Type B pancreatic cell (in vitro differentiated cells): ENCODE measurements around the gene PWWP2B. TPM values are rescaled to one million over a fixed set of nuclear protein-coding genes. Genes with fewer than 3 reads are reported as not detected.

Experiments used
- DNase-seq: peaks from one replicate; pipeline ENCODE4 v3.0.0; 2021; ENCODE audit warnings: mixed read lengths; ENCODE audit not compliant: unreplicated experiment; ENCODE audit errors: extremely low spot score
- H3K27ac Mint-ChIP-seq: 2 replicates; pipeline ENCODE4 v1.8.0; 2021; ENCODE audit warnings: mild to moderate bottlenecking, mixed read lengths
- H3K27me3 Mint-ChIP-seq: 2 replicates; pipeline ENCODE4 v1.8.0; 2021; ENCODE audit warnings: mixed read lengths
- H3K36me3 Mint-ChIP-seq: 2 replicates; pipeline ENCODE4 v1.8.0; 2021; ENCODE audit warnings: mixed read lengths
- H3K4me1 Mint-ChIP-seq: one replicate; pipeline ENCODE4 v1.8.0; 2021; ENCODE audit warnings: mixed read lengths; ENCODE audit not compliant: unreplicated experiment
- H3K4me3 Mint-ChIP-seq: 2 replicates; pipeline ENCODE4 v1.8.0; 2021; ENCODE audit warnings: mild to moderate bottlenecking, mixed read lengths
- H3K9me3 Mint-ChIP-seq: 2 replicates; pipeline ENCODE4 v1.8.0; 2021; ENCODE audit warnings: mixed read lengths
- total RNA-seq: library from RNA; stranded (reverse); gene quantifications from 2 replicates; pipeline ENCODE4 v1.2.1, GENCODE V29; 2021; ENCODE audit warnings: low replicate concordance
- TF ChIP-seq, protein P1 (sequence below): fragments of 200-600 bp; sonication (generic); conservative IDR thresholded peaks from 2 replicates; pipeline ENCODE4 v1.5.0; 2021; ENCODE audit warnings: antibody characterized with exemption, mild to moderate bottlenecking

The PWWP2B gene
- total RNA-seq, 1 donor from 2014 or later, result 22.6 TPM

DNA sequence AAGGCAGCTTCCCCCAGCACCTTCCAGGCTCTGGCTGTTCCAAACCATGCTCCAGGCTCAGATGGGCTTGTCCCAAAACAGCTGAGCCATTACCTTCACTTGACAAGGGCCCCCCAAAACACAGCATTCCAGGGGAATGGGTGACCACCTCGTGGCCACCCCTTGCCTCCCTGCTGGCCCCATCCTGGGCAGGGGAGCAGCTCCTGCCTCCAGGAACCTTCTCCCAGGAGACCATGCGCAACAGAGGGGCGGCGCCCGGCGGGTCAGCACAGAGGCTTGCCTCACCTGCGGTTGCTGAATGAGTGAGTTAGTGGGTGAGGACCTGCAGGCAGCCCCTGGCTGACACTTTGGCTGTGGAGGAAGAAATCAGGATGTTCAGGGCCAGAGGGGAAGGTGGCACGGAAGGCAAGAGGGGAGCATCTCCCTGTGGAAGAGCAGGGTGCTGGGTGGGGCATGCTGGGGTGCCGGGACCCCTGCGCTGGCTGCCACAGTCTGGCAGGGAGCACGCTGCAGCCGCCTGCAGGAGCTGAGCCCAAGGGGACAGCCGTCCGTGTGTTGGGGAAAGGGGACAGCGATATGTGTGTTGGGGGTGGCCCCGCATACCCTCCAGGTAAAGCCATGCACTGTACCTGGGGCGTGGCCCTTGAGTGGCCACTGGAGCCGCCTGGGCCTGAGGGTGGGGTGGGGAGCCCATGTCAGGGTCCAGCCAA, 54.7 kb downstream of the PWWP2B start:
- H3K27ac Mint-ChIP-seq, result peak overlapping the region; percentile 59
- no peaks in the 10 kb centered on the region for H3K36me3 Mint-ChIP-seq

DNA sequence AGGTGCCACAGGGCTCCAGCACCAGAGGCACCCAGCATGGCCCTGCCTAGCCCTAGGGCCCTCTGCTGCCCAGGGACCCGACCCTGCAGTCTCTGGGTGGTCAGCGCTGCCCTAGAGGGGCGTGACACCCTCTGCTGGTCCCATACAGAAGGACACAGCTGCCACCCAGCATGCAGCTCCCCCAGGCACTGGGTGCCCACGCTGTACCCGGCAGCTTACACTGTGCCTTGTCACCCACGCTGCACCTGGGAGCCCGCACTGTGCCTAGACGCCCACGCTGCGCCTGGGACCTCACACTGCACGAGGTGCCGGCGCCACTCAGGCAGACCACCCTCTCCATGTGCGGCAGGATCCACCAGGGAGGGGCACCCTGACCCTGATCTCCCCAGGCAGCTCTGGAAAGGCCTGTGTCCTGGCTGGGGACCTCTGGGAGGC, 55.2 kb downstream of the PWWP2B start:
- DNase-seq, result no peak
- Mint-ChIP-seq H3K4me1 (peaks cover 8% of the 10 kb centered on the region), H3K9me3 (no peaks in the 10 kb centered on the region)

More for the DNA sequence above, 54.7 kb downstream of the PWWP2B start:
- peaks cover 8% of the 10 kb centered on the region for H3K4me1 Mint-ChIP-seq
- no peak overlapping the region for H3K4me3 Mint-ChIP-seq
- H3K9me3 Mint-ChIP-seq, result no peaks in the 10 kb centered on the region
- no peak for DNase-seq
- TF ChIP-seq, protein P1, sequence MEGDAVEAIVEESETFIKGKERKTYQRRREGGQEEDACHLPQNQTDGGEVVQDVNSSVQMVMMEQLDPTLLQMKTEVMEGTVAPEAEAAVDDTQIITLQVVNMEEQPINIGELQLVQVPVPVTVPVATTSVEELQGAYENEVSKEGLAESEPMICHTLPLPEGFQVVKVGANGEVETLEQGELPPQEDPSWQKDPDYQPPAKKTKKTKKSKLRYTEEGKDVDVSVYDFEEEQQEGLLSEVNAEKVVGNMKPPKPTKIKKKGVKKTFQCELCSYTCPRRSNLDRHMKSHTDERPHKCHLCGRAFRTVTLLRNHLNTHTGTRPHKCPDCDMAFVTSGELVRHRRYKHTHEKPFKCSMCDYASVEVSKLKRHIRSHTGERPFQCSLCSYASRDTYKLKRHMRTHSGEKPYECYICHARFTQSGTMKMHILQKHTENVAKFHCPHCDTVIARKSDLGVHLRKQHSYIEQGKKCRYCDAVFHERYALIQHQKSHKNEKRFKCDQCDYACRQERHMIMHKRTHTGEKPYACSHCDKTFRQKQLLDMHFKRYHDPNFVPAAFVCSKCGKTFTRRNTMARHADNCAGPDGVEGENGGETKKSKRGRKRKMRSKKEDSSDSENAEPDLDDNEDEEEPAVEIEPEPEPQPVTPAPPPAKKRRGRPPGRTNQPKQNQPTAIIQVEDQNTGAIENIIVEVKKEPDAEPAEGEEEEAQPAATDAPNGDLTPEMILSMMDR, result no peak
- H3K27me3 Mint-ChIP-seq, result no peaks in the 10 kb centered on the region

DNA sequence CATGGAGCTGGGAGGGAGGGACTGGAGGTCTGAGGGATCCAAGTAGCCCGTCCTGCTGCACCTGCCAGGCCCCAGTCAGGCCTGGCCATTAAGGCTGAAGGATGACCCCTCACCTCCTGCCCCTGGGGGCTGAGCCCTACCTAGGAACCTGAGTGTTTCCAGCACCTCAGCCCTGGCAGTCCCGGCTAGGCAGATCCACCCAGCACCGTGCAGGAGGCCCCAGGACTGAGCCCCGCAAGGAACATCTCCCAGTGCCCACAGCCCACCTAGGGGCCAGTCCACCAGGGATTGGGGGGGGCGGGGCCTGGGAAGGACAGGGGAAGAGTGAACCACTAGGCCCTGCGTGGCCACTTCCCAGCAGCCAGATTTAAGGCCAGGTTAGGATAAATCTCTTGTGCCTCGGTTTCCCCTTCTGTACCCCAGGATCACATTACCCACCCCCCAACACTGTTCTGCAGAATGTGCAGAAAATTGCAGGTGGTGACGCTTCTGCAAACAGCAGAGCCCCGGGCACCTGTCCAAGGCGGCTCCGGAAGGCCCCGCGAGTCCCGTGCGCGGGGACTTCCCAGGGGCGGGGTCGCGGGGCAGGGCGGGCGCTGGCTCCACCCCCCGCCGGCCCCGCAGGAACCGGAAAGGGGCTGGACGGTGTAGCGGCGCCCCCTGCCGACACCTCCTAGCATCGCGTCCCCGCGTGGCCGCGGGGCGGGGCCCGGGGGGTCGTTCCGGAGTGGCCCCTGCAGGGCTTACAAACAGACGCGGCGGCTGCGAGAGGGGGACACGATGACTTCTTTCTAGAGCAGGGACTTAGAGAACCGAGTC, 55.9 kb downstream of the PWWP2B start:
- H3K4me3 Mint-ChIP-seq, result peak overlapping the region; percentile 34
- H3K27ac Mint-ChIP-seq, result no peak overlapping the region
- H3K27me3 Mint-ChIP-seq, result no peaks in the 10 kb centered on the region
- TF ChIP-seq, protein P1, result peak; percentile 98
- H3K4me1 Mint-ChIP-seq, result peaks cover 4% of the 10 kb centered on the region
- no peaks in the 10 kb centered on the region for H3K9me3 Mint-ChIP-seq
- DNase-seq, result peak; percentile 94
- H3K36me3 Mint-ChIP-seq, result no peaks in the 10 kb centered on the region

More for the DNA sequence above, 55.2 kb downstream of the PWWP2B start:
- no peak overlapping the region for H3K27ac Mint-ChIP-seq
- no peaks in the 10 kb centered on the region for H3K27me3 Mint-ChIP-seq
- TF ChIP-seq, protein P1, result peak; percentile 40
- no peak overlapping the region for H3K4me3 Mint-ChIP-seq
- no peaks in the 10 kb centered on the region for H3K36me3 Mint-ChIP-seq

DNA sequence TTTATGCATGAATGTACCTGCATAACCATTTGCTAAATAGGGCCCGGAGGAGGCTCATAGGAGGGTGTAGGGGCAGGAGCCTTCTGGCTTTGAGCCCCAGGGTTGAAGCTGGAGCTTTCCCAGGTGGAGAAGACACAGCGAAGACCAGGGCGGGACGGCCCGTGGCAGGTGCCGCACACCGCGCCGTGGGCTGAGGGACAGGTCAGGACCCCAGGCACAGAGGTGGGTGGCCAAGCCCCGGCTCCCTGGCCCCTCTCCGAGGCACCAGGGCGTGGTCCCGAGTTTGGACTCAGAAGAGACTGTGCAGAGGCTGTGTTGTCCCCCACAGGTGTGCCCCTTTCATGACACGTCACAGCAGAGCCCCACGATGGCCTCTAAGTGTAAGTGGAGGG, 56.5 kb downstream of the PWWP2B start:
- no peak overlapping the region for H3K27ac Mint-ChIP-seq

DNA sequence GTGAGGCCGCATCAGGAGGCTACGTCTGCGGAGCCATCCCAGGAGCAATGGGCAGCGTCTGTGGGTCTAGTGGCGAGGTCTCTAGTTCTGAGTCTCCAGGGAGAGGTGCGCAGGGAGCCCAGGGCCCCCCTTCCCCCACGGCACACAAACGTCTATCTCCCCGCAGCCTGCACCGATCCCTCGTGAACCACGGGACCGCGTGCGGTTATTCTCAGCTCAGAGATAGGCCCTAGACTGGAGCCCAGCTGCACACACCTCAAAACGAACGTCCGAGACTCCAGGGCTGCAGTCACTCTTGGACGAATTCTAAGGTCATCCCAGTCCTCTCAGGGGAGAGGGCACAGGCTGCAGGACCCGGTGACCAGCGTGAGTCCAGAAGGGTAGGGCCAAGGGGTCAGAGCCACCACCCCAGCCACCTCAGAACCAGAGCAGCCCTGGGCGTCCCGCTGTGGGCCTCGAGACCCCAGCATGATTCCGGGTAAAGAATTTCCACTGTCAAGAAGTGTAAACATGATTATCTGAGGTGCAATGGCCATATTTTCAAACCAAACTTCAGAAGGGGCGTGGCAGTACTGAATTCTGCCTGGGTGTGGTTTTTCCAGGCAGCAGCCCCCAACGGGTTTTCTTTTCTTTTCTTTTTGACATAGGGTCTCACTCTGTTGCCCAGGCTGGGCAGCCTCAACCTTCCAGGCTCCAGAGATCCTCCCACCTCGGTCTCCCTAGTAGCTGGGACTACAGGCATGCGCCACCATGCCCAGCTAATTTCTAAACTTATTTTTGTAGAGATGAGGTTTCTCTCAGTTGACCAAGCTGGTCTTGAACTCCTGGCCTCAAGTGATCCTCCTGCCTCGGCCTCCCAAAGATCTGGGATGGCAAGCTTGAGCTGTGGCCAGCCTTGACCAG, 57.5 kb downstream of the PWWP2B start:
- no peak overlapping the region for H3K27ac Mint-ChIP-seq
- no peaks in the 10 kb centered on the region for H3K9me3 Mint-ChIP-seq
- no peaks in the 10 kb centered on the region for H3K27me3 Mint-ChIP-seq
- TF ChIP-seq, protein P1, result no peak
- H3K4me3 Mint-ChIP-seq, result no peak overlapping the region
- no peaks in the 10 kb centered on the region for H3K36me3 Mint-ChIP-seq
- H3K4me1 Mint-ChIP-seq, result peaks cover 5% of the 10 kb centered on the region
- no peak for DNase-seq

More for the DNA sequence above, 56.5 kb downstream of the PWWP2B start:
- no peak overlapping the region for H3K4me3 Mint-ChIP-seq
- no peak for DNase-seq
- no peaks in the 10 kb centered on the region for H3K9me3 Mint-ChIP-seq
- H3K27me3 Mint-ChIP-seq, result no peaks in the 10 kb centered on the region
- no peaks in the 10 kb centered on the region for H3K36me3 Mint-ChIP-seq
- TF ChIP-seq, protein P1, result peak; percentile 16
- H3K4me1 Mint-ChIP-seq, result no peaks in the 10 kb centered on the region
